AG04450 (cell line): ENCODE results near the gene FANK1. TPM values are rescaled to one million over a fixed set of nuclear protein-coding genes. Genes with fewer than 3 reads are reported as not detected.
"Not testable (repeated sequence)": the region's sequence is repeated elsewhere in the genome, so short reads cannot be mapped to it uniquely, and the experiment has no call there.

Source experiments
- CTCF ChIA-PET: fragments of 300-600, 350-600 bp; formaldehyde crosslinking; extraction: SDS; loops from one replicate; lab custom pipeline; 2022; ENCODE audit warnings: antibody characterized with exemption, inconsistent platforms; lab: Charles Lee
- POLR2A ChIA-PET: fragments of 350-600 bp; formaldehyde crosslinking; extraction: SDS; loops from one replicate; lab custom pipeline; 2021; ENCODE audit warnings: antibody characterized with exemption, inconsistent platforms; lab: Yijun Ruan, JAX
- DNase-seq: peaks from one replicate; pipeline ENCODE4 v3.0.0-alpha.2; 2011; ENCODE audit warnings: low read depth, low spot score
- H3K27ac ChIP-seq: one replicate; pipeline ENCODE4 v1.5.1; 2012; ENCODE audit warnings: low read depth, low read length, control low read depth
- H3K27me3 ChIP-seq: one replicate; pipeline ENCODE4 v1.6.0; 2012; ENCODE audit warnings: low read length; ENCODE audit not compliant: control insufficient read depth, insufficient read depth
- H3K4me3 ChIP-seq: 2 replicates; pipeline ENCODE4 v1.5.1; 2011; ENCODE audit warnings: mild to moderate bottlenecking, low read depth, low read length, control low read depth
- H3K9me3 ChIP-seq: 2 replicates; pipeline ENCODE4 v1.5.1; 2012; ENCODE audit warnings: low read length; ENCODE audit not compliant: control insufficient read depth, insufficient read depth
- CTCF ChIP-seq: IDR thresholded peaks from 2 replicates; pipeline ENCODE4 v1.5.1; 2011; ENCODE audit warnings: low read depth, low read length, control low read depth, inconsistent platforms
- polyA plus RNA-seq: library from polyadenylated mRNA; depleted of rRNA; stranded (reverse); fragments of >200 nt; gene quantifications from 2 replicates; pipeline ENCODE4 v1.2.3, GENCODE V29; 2011

The FANK1 gene
- polyA plus RNA-seq, 1 experiment, result 4.0 TPM

- H3K27ac ChIP-seq, H3K27me3 ChIP-seq, H3K9me3 ChIP-seq, H3K4me3 ChIP-seq, DNase-seq, POLR2A ChIA-PET: not testable (repeated sequence)
- CTCF ChIA-PET, result interaction anchor here (0.7 to 1.4 kb wide), 2 partner anchors 26 to 517 kb away, joined by 5 to 6 read pairs; no protein-coding TSS in a partner anchor
Observed at GRCh38 chr10:125908813-125909212, 12.4 kb downstream of the FANK1 start.

DNA sequence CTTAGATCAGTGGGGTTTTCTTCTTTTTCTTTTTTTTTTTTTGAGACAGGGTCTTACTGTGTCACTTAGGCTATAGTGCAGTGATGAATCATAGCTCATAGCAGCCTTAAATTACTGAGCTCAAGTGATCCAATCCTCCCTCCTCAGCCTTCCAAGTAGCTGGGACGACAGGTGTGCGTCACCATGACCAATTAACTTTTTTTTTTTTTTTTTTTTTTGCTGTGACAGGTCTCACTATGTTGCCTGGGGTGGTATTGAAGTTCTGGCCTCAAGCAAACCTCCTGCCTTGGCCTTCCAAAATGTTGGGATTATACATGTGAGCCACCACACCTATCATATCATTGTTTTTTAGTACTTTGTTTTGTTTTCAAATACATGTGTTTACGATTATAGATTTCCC lies 13.1 kb downstream of the FANK1 start:
- H3K4me3 ChIP-seq, H3K9me3 ChIP-seq, H3K27ac ChIP-seq, POLR2A ChIA-PET, H3K27me3 ChIP-seq, DNase-seq: not testable (repeated sequence)
- CTCF ChIA-PET, result interaction anchor here (0.7 to 1.4 kb wide), 2 partner anchors 25 to 517 kb away, joined by 5 to 6 read pairs; no protein-coding TSS in a partner anchor

- Histone ChIP-seq H3K9me3 (no peaks in the 10 kb centered on the region; the same call in 1 of the 2 replicates), H3K27ac (no peak overlapping the region), H3K27me3 (no peaks in the 10 kb centered on the region), H3K4me3 (no peak overlapping the region)
- CTCF ChIA-PET, result no interaction called here
- TF ChIP-seq CTCF, result no peak
- no peak for DNase-seq
- POLR2A ChIA-PET, result no interaction called here
Observed at GRCh38 chr10:125911145-125911544, 14.8 kb downstream of the FANK1 start.

DNA sequence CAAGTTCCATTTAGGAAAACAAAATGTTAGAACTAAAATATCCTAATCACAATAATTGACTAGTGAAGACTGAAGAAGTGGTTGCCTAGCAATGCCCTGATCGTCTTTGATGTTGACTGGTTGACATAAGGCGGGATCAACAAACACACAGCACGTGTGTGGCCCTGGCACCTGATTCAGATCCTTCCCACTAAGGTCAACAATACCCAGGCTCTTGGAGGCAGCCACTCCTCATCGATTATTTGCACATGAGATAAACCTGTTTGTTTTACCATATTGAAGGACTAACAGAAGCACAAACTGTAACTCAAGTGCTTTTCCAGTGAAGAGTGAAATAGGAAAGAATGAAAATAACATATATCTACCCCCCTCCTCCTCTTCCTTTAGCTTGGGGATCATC lies 15.6 kb downstream of the FANK1 start:
- no peak overlapping the region for H3K27ac ChIP-seq
- no peak overlapping the region for H3K4me3 ChIP-seq
- H3K27me3 ChIP-seq, result no peaks in the 10 kb centered on the region
- ChIA-PET POLR2A (no interaction called here), CTCF (interaction anchor here (1.2 kb wide), 1 partner anchor 43 kb away, joined by 3 read pairs; no protein-coding TSS in a partner anchor)
- no peak for TF ChIP-seq CTCF
- no peak for DNase-seq
- H3K9me3 ChIP-seq, result no peaks in the 10 kb centered on the region; the same call in 1 of the 2 replicates

DNA sequence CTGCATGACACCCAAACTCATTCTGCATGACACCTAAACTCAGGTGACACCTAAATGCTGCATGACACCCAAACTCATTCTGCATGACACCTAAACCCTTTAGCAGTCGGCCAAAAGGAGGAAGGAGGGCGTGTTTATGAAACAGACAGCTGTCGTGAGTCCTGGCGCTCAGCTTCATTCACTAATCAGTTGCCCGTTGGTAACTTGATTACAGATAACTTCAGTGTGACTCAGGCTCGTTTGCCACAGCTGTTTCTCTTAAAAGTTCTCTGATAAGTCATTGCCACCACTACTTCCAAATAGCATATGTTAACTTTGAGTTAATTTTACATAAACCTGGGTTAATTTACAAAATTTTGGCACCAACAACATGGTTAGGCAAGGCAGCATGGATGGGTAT lies 16.9 kb downstream of the FANK1 start:
- CTCF ChIA-PET, result interaction anchor here (1.2 kb wide), 1 partner anchor 44 kb away, joined by 3 read pairs; no protein-coding TSS in a partner anchor
- POLR2A ChIA-PET, H3K27ac ChIP-seq, DNase-seq, H3K27me3 ChIP-seq, H3K4me3 ChIP-seq, H3K9me3 ChIP-seq: not testable (repeated sequence)

- H3K27ac ChIP-seq, result no peak overlapping the region
- no peak overlapping the region for H3K4me3 ChIP-seq
- H3K9me3 ChIP-seq, result peaks cover 4% of the 10 kb centered on the region; the same call in 1 of the 2 replicates
- CTCF ChIA-PET, result no interaction called here
- no peak for TF ChIP-seq CTCF
- no peak for DNase-seq
- POLR2A ChIA-PET, result no interaction called here
- H3K27me3 ChIP-seq, result no peaks in the 10 kb centered on the region
Observed at GRCh38 chr10:125916977-125917376, 20.6 kb downstream of the FANK1 start.

DNA sequence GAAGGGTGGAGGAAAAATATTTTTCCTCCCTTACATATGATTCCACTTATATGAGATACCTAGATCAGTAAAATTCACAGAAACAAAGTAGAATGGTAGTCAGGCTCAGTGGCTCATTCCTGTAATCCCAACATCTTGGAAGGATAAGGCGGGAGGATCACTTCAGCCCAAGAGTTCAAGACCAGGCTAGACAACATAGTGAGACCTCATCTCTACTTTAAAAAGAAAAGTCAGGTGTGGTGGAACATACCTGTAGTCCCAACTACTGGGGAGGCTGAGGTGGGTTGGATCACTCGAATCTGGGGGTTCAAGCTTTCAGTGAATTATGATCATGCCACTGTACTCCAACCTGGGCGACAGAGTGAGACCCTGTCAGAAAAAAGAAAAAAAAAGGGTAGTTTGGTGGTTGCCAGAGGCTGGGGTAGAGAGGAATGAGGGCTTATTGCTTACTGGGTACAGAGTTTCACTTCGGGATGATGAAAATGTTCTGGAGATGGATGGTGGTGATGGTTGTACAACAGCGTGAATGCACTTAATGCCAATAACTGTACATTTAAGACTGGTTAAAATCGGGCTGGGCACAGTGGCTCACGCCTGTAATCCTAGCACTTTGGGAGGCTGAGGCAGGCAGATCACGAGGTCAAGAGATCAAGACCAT lies 21.5 kb downstream of the FANK1 start:
- H3K4me3 ChIP-seq, H3K27ac ChIP-seq, H3K9me3 ChIP-seq, DNase-seq, POLR2A ChIA-PET, CTCF ChIA-PET, H3K27me3 ChIP-seq: not testable (repeated sequence)

DNA sequence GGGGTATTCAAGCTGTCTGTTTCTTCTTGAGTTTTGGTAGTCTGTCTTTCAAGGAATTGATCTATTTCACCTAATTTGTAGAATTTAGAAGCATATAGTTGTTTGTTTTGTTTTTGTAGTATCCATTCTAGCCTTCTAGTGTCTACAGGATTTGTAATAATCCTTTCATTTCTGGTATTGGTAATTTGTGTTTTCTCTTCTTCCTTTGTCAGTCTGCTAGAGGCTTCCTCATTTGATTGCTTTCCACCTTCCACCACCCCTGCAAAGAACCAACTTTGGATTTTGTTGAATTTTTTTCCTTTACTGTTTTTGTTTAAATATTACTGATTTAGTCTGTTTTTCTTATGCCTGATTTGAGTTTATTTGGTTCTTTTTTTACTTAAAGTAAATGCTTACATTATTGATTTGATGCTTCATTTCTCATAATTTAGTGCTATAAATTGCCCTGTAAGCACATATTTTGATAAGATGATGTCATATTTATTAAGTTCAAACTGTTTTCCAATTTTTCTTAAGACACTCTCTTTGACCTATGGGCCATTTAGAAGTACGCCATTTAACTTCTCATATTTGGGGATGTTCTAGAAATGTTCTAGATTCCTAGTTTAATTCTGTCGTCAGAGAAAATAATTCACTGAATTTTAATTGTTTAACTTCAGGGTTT lies 25.4 kb downstream of the FANK1 start:
- POLR2A ChIA-PET, CTCF ChIA-PET, DNase-seq, H3K4me3 ChIP-seq, H3K9me3 ChIP-seq, H3K27me3 ChIP-seq, H3K27ac ChIP-seq: not testable (repeated sequence)
